ENCODE results near the gene IFT88. TPM values are rescaled to one million over a fixed set of nuclear protein-coding genes. Genes with fewer than 3 reads are reported as not detected.

IFT88 gene
- total RNA-seq, 2 donors from 2014 or later, result 1.6 to 4.1 TPM

GRCh38 chr13:20738616-20739015 is 171.7 kb downstream of the IFT88 start:
- Mint-ChIP-seq H3K36me3 (peaks cover 18 to 20% of the 10 kb centered on the region in 2 donors), H3K27ac (no peak overlapping the region), H3K9me3 (peaks cover 3 to 4% of the 10 kb centered on the region in 2 donors)
- DNase-seq (ENCODE audit: low spot score in 2 of 2), result no peak
- no peak for ATAC-seq

GRCh38 chr13:20740021-20740420 is 173.1 kb downstream of the IFT88 start:
- no peak for DNase-seq (ENCODE audit: low spot score in 2 of 2)
- Mint-ChIP-seq H3K36me3 (peaks cover 20 to 32% of the 10 kb centered on the region in 2 donors), H3K9me3 (peaks cover 3 to 9% of the 10 kb centered on the region in 2 donors), H3K27ac (no peak overlapping the region)
- no peak for ATAC-seq

Other genes starting within 250 kb of the IFT88 start
- gene CRYL1, start 41.3 kb upstream of the IFT88 start, total RNA-seq, result 10 to 100 TPM in 1 of 2 donors, 1 to 10 TPM in 1; 9.0 to 10.1 TPM
- gene IL17D, start 136.5 kb downstream of the IFT88 start, total RNA-seq, result under 1 TPM; 0.16 to 0.41 TPM
- gene EEF1AKMT1, start 206.8 kb downstream of the IFT88 start, total RNA-seq, result 10 to 100 TPM in 1 of 2 donors, 1 to 10 TPM in 1; 8.5 to 19.1 TPM

Data from activated naive CD4-positive, alpha-beta T cell treated with anti-CD3 and anti-CD28 coated beads, Interleukin-2, amount 50 U/mL, for 72 hours (primary cell).